ENCODE results near the gene FAM227B.
"Not testable (repeated sequence)": the region's sequence is repeated elsewhere in the genome, so short reads cannot be mapped to it uniquely, and the experiment has no call there.

FAM227B gene

GRCh38 chr15:49366496-49366895 is 254.1 kb downstream of the FAM227B start:
- no peak for FAIRE-seq

DNA sequence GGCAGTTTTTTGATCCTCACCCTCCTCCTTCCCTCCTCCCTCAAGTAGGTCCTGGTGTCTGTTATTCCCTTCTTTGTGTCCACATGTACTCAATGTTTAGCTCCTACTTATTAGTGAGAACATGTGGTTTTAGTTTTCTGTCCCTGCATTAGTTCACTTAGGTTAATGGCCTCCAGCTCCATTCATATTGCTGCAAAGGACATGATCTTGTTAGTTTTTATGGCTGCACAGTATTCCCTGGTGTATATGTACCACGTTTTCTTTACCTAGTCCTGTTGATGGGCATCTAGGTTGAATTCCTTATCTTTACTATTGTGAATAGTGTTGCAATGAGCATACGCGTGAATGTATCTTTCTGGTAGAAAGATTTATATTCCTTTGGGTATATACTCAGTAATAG is 259.2 kb downstream of the FAM227B start:
- FAIRE-seq, result no peak

- not testable (repeated sequence) for FAIRE-seq
These were observed 266.2 kb downstream of the FAM227B start for GRCh38 chr15:49354439-49354838.

GRCh38 chr15:49343546-49343945 is 277.1 kb downstream of the FAM227B start:
- no peak for FAIRE-seq

- FAIRE-seq, result no peak
These were observed 281.0 kb downstream of the FAM227B start for GRCh38 chr15:49339656-49340055.

- FAIRE-seq, result no peak
These were observed 288.7 kb downstream of the FAM227B start for GRCh38 chr15:49331951-49332350.

DNA sequence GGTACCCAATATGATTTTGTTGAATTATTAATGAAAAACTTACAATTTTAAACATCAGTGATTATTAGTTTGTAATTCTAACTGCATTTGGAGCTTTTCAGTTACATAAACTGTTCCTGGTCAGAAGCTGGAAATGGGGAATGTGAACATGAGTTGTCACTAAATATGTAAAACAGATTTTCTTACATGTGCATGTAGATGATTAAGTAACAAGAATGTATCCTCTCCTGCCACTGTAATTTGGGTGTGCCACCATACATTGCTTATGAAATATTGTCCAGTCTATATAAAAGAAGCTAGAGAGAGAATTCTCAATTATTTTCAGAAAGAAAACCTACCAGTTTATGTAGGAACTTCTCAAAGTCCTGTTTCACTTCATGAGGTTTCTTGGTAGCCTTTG is 289.2 kb downstream of the FAM227B start:
- FAIRE-seq, result no peak

DNA sequence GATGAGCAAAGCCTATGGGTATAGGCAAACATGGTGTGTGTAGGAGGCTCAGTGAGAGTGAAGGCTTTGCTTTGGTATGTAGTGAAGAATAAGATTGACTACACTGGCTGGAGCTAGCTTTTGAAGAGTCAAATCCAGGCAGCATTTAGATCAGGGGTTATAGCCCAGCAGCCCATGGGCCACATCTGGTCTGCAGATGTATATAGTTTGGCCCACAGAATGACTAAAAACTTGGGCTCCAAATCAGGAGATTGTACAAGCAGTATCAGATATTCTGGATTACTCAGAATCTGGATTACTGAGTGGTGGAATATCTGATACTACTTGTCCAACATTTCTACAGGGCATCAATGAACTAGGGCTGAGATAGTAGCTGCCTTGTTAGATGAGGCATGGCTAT is 290.5 kb downstream of the FAM227B start:
- no peak for FAIRE-seq

GRCh38 chr15:49328941-49329340 is 291.7 kb downstream of the FAM227B start:
- FAIRE-seq, result no peak

GRCh38 chr15:49327927-49328326 is 292.7 kb downstream of the FAM227B start:
- FAIRE-seq, result no peak

DNA sequence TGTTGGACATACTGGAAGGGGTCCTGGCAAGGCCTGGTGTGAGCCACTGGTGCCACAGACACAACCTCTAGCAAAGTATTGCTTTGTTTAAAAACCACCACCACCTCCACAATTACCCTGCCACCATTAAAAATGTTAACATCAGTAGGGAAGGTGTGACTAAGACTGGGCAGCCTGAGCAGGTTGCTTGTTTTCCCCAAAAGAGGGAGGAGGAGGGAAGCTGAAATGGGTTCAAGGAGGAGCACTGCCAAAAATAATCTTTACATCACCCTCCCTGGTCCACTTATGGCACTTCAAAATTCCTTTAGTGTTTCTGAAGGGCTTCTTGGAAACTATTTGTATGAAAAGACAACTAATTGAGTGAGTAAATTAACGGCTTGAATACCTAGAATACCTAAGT is 297.4 kb downstream of the FAM227B start:
- FAIRE-seq, result no peak

- no peak for FAIRE-seq
These were observed 300.3 kb downstream of the FAM227B start for GRCh38 chr15:49320351-49320750.

- FAIRE-seq, result no peak
These were observed 305.2 kb downstream of the FAM227B start for GRCh38 chr15:49315391-49315823.

GRCh38 chr15:49314716-49315115 is 305.9 kb downstream of the FAM227B start:
- FAIRE-seq, result no peak

DNA sequence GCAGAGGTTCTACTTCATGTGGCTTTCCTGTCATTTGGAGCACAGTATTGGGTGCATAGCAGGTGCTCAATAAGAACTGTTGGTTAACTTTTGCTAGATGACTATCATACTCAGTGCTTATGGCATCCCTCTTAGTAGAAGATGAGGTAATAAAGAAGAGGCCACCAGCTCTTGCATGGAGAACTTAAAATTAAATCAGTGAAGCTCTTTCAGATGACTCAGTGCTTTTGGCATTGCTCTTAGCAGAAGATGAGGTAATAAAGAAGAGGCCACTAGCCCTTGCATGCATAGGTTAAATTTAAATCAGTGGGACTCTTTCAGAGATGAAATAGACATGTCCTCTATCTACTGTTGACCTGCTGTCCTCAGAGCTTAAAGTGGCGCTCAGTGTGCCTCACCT is 307.0 kb downstream of the FAM227B start:
- no peak for FAIRE-seq

DNA sequence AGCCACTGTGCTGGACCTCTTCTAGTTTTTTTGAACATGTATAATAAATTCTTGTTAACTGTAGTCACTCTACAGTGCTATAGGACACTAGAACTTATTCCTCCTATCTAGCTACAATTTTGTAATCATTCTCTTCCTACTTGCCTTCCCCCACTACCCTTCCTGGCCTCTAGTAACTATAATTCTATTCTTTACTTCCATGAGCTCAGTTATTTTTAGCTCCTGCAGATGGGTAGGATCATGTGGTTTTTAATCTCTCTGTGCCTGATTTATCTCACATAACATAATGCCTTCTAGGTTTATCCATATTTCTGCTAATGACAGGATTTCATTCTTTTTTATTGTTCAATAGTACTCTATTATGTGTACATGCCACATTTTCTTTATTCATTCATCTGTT is 310.7 kb downstream of the FAM227B start:
- no peak for FAIRE-seq

DNA sequence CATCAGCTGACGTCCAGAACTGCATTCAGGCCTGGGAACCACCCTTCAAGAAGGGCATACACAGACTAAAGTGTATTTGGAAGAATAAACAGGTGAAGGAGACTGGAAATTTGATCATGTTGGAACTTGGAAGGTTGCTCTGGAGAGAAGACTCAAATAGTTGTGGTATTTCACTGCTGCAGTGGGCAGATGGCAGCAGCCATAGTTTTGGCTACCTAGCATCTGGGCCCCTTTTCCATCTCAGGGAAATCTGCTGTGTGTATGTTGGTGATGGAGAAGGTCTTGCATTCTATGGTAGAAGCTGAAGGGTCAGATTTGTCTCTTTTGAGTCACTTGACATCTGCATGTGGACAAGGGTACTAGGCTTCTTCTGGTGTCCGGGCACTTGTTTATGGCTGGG is 311.9 kb downstream of the FAM227B start:
- no peak for FAIRE-seq

GRCh38 chr15:49306551-49306950 is 314.1 kb downstream of the FAM227B start:
- no peak for FAIRE-seq

DNA sequence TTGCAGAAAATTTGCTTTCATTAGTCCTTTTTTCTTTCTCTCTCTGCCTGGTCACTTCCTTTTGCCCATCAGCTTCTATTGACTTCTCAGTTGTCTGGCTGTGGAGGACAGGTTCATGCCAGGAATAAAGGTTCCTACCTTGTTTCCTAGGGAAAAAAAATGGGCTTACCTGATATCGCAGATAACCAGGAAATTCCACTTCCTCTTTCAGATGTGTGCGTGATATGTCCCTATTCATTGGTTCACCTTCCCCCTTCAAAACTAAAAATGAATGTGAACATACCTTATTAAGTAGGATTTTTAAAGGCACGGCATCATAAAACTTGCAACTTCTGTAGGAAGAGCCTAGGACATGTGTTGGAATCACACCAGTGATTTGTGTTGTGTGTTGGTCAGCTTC is 317.6 kb downstream of the FAM227B start:
- no peak for FAIRE-seq

DNA sequence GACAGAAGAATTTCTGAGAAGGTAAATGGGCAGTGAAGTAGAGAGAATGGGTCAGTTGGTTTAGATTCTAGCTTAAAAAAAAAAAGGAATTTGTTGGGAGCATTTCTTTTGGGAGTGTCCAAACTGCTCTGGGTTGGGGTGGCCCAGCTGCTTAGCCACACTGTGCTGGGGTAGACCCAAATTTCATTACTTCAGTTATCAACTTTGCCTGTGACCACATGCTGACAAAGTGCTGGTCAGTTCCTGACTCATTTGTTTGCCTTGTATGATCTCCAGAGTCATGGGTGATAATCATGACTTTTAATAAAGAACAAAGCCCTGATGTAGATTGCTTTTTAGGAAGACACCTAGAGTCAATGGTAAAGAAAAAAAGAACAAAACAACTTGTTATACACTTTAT is 319.1 kb downstream of the FAM227B start:
- no peak for FAIRE-seq

DNA sequence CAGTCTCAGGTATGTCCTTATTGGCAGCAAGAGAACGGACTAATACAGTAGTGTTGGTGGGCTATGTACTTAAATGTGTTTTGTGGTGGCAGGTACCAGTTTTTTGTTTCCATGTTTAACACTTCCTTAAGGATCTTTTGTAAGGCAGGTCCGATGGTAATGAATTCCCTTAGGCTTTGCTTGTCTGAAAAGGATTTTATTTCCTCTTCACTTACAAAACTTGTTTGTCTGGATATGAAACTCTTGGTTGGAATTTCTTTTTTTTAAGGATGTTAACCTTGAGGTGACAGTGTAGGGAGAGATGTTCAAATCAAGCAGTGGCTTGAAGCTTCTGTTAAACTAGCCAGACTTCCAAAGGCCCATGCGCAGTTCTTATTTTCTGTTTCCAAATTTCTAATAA is 319.8 kb downstream of the FAM227B start:
- no peak for FAIRE-seq

GRCh38 chr15:49297584-49297983 is 323.0 kb downstream of the FAM227B start:
- no peak for FAIRE-seq

DNA sequence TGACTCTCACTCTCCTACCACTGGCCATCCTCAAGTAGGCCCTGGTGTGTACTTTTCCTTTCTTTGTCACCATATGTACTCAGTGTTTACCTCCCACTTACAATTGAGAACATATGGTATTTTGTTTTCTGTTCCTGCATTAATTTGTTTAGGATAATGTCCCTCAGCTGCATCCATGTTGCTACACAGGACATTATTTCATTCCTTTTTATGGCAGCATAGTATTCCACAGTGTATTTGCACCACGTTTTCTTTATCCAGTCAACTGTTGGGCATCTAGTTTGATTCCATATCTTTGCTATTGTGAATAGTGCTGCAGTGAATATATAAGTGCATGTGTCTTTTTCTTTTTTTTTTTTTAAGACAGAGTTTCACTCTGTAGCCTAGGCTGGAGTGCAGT is 324.4 kb downstream of the FAM227B start:
- no peak for FAIRE-seq

- FAIRE-seq, result no peak
These were observed 326.7 kb downstream of the FAM227B start for GRCh38 chr15:49293941-49294340.

- no peak for FAIRE-seq
These were observed 330.4 kb downstream of the FAM227B start for GRCh38 chr15:49290191-49290590.

GRCh38 chr15:49288391-49288790 is 332.2 kb downstream of the FAM227B start:
- no peak for FAIRE-seq
